ENCODE data around the gene TNFRSF21.
A peak's percentile ranks its signal among the peaks of the same experiment; 100 is the strongest.

Gene TNFRSF21

DNA sequence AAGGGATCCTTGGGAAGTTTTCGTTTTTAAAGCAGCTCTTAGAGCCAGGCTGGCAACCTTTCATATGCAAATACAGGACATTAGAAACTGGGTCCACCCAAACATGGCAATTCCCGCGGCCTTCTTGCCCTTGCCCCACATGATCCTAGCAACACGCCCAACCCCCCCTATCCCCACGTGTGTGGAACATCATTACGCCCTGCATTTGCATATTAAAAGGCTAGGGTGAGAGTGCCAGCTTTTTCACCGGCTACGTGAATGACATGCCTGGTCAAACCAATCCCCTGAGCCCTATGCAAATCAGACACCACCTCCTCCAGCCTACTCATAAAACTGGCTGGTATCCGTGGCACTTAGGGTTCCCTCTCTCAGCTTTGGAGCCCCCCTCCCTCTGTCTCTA, 88.1 kb downstream of the TNFRSF21 start:
- no peak for DNase-seq (ENCODE audit: low read depth)

DNA sequence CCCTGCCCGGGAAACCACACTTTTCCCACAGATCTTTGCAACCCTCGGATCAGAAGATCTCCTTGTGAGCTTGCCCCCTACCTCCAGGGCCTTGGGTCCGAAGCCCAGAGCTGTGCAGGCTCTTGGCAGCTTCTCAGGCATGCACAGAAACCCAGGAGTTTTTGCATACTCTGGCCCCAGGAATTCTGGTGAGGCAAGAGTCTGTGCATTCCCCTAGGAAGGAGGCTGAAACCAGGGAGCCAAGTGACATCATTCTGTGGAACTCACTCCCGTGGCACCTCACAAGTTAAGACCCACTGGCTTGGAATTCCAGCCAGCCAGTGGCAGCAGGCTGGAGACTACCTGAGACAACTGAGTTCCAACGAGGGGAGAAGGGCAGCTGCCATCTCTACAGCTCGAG, 100.1 kb downstream of the TNFRSF21 start:
- peak; percentile 93 for DNase-seq (ENCODE audit: low read depth)

DNA sequence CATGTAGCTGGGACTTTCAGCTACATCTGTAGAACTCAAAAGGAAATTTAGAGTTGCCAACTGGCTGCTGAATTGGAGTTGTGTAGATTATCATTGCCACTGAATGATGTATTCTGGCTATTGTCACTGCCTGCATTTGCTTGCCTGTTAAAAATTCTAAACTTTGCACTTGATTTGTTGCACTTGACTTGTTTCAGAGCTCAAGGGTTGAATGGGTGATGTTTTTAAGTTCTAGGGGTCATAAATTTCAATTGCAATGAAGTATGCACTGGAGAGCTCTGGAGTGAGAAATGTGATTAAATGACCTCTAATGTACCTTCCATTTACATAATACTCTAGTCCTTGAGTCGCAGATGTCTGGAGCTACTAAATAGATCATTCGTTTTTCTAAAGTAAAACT, 102.4 kb downstream of the TNFRSF21 start:
- peak; percentile 35 for DNase-seq (ENCODE audit: low read depth)

DNA sequence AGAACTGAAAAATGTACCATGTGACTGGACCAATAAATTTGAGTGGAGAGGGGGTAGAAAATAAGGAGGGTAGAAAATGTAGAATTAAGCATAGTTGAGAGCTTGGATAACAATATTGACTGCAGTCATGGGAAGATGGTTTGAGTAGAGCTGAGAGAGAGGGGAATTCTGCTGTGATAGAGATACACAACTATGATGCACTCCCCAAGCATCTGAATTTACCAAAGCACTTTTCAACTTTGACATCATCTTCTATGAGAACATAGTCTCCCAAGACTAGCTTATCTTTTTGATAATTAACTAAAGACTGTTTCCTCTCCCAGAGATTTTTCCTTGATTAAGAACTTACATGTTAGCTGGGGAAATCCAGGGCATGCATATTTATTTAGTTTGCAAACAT, 103.1 kb downstream of the TNFRSF21 start:
- peak; percentile 97 for DNase-seq (ENCODE audit: low read depth)

DNA sequence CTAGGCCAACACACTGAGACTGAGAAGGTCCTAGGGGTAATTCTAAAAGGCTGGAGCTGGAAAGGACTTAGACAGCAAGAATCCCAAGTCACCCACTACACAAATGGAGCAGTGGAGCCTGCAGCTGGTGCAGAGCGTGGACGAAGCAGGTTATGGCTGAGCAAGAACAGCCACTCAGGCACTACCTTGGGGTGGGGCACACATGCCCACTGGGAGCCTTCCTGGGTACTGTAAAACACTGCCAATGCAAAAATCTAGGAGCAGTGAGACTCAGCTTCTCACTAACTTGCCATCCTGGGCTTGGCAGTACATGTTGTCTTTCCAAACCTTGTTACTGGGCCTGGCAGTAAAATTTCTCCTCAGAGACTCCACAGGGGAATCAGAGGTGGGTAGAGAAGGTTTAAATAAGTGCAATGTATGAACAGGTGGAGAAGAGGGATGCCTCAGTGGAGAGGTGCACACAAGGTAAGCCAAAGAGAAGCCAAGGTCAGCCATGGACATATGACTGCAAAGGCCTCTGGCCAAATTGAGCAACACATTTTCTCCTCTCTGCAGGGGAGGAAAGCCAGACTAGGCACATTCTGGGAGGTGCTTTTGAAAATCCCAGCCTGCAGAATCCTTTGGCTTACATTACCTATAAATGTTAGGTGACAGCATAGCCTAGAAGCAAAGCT, 105.6 kb downstream of the TNFRSF21 start:
- no peak for DNase-seq (ENCODE audit: low read depth)

DNA sequence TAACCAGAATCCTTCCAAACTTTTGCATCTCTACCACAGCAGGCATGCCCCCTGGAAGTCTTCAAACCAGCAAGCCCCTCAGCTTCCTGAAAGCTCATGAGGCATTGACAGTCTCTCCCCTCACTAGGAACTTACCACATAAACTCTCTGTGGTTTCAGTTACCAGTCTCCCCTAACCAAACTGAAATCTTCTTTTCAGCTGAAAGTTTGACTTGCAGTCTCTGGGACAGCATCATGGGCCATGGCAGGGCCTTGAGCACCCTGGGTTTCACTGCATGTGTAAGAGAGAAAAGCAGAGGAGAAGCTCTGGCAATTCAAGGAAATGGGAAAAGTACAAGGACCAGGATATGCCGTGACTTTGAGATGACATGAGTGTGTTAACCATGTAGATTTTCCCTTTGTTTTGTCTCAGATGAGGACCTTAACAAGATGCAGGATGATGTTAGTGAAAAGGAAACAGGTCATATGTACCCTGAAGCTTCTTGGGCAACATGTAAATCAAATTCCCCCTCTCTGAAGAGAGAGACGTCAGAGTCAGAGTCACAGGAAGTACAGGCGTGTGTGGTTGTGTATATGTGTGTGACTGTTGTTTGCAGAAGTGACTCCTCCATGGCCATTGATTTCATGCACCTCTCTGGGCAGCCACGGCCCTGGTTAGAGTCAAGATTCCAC, 106.3 kb downstream of the TNFRSF21 start:
- no peak for DNase-seq (ENCODE audit: low read depth)

DNA sequence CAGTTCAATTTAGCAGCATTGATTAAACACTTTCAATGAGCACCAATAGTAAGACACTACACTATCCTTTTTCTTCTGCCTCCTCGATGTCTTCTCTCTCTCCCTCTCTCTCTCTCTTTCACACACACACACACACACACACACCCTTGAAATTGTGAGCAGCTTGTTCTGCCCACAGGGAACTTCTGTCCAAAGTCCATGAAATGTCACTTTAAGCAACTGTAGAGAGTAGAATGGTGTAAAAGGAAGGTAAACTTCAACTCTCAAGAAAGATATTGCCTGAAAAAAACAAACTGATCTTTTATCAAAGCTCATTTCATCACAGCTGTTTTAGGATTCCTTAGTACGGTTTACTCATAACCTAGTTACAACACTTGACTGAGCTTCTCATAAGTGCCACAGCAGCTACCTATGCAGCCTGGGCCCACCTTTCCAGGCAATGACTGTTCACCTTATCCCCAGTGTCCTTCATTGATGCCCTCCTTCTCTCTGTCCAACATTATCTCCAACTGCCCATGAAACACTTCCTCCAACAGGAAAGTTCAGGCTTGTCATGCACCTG, 107.0 kb downstream of the TNFRSF21 start:
- peak; percentile 58 for DNase-seq (ENCODE audit: low read depth)

DNA sequence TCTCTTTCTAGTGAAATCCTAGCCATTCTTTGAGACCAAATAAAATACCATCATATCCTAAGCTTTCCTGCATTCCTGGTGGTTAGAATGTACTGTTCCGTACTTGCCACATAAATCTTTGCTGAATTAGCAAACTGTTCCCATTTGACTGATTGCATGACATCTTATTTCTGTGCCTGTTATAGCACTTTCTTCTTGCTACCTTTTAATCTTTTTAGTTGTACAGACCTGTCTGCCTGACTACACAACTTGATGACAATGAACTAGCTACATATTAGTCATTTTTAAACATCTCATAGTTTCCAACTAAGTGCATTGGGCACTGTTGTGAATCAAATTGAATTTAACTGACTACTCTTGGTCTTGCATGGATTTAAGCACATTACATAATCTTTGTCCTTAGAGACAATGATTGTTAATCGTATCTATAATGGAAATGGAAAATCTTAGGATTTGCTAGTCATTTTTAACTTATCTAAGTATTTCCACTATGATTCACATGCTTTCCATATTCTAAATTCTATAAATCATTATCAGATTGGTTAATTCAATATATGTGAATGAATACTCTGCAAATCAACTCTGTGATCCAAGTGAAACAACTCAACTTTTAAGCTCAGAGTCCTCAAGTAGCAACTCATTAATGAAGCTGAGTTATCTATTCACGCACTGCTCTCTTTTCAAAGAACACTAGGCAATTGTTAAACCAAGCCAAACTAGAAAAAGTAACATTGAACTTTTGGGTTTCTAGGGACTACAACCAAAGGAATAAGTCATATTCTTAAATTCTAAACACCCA, 109.0 kb downstream of the TNFRSF21 start:
- peak; percentile 89 for DNase-seq (ENCODE audit: low read depth)

DNA sequence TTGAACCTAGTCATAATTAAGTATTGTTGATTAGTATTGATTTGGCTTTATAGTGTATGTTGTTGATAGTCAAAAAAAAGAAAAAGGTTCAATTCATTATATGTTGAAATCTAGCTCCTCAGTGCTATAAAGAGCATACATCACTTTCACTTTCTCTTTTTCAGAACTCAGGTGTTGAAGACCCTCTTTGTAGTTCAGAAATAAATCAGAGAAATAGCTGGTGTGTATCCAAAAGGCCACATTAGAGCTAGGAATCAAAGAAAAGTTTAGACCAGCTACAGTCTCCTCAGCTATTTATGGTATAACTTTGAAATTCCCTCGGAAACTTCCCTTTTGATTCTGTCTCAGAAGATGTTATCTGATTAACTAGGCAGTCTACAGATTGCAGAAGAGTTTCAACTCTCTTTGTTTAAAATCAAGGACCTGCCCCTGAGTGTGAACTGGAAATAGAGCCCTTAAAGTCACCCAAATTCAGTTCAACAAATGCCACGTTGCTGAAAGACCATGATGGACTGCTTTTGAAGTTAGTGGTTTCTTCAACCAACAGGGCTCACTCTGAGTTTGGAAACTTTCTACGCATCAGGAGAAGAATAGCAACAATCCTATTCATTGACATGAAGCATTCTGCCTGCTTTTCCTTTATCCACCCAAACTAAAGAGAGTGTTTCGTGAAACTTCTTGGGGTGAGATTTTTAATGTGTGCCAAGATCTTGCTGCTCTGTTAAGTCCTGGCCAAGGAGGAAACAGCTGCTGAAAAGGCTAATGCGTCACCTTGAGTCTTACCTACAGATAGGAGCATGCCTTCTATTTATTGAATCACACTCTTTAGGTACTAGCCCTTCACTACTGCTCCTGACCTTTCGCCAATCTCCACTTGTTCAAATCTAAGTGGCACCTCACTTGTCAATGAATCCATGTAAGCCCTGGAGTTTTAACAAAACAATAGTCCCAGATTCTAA, 111.7 kb downstream of the TNFRSF21 start:
- DNase-seq (ENCODE audit: low read depth) = no peak

DNA sequence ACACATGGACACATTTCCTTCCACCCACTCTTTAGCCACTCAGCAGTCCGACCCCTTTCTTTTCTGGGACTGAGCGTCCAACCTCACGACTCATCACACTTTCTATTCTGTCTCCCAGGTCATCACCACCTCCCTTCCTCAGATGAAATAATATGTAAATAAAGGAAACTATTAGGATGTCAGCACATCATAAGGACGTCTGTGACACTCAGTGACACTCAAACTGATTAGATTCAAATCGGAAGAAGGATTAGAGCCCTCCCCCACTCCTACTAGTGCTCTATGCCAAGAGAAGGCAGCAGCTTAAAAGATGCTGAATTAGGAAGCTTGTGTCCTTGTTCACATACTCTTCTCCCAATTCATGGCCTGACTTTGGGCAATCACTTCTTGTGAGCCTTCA, 113.6 kb downstream of the TNFRSF21 start:
- no peak for DNase-seq (ENCODE audit: low read depth)

DNA sequence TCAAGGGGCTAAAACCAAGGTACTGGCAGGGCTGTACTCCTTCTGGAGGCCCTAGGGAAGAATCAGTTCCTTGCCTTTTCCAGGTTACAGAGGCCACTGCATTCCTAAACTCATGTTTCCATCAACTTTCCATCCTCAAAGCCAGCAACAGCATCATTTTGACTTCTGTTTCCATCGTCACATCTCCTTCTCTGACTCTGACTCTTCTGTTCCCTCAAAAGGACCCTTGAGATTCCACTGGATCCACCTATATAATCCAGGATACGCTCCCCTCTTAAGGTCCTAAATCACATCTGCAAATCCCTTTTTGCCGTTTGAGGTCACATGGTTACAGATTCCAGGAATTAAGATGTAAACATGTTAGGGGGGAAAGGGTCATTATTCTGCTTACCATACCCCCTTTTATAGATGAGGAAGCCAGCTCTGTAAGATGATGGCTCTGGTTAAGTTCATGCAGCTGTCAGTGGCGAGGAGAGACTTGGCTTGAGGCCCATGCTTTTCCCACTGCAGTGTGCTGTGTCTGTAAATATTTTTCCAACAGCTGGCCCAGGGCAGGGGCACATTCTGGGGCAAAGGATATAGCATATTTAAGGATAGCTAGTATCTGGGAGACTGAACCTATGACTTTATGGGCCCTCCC, 114.6 kb downstream of the TNFRSF21 start:
- DNase-seq (ENCODE audit: low read depth) = peak; percentile 84

DNA sequence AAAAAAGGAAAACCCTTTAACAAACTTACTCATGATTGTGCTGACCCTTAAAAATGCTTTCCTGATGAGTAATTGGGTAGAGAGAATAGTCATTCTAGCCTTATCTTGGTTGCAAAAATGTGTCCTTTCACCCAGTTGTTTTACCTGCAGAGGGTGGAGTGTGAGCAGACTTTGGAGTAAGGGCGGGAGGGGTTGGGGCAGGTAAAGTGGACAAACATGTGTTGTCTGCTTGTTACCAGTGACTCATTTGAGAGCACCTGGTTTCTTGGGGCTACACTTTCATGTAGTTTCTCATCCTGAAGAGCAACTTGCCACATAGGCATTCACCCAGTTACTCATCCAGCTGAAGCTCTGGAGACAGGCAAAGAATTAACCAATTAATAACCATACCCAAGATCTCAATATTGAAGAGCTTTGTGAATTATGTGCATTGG, 121.1 kb downstream of the TNFRSF21 start:
- DNase-seq (ENCODE audit: low read depth) = peak; percentile 84

DNA sequence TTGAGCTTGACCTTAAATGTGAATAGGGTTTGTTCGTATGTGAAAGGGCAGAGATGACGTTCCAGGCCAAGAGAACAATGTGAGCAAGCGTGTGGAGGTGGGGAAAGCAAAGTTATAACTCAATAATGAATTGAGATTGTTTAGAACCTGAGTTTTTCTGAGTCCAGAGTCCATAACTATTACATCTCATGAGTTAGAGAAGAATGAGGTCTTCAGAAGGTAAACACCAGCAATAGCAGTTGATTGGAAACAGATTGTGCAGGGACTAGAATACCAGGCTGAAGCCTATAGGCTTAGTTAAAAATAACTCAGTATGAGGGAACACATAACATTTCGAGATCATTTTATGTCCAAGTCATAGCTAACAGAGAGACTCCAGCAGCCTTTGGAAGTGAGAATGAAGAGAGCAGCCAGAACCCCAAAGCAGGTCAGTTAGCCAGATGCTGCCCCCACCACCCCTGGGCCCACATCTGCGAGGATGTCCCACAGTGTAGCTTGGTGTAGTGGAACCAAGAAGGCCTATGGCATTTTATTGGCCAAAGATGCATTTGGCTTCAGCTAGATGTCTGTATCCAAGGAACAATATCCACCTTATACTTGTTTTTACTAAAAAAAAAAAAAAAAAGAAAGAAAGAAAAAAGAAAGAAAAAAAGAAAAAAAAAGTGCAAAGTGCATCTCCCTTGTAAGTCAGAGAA, 121.7 kb downstream of the TNFRSF21 start:
- no peak for DNase-seq (ENCODE audit: low read depth)

DNA sequence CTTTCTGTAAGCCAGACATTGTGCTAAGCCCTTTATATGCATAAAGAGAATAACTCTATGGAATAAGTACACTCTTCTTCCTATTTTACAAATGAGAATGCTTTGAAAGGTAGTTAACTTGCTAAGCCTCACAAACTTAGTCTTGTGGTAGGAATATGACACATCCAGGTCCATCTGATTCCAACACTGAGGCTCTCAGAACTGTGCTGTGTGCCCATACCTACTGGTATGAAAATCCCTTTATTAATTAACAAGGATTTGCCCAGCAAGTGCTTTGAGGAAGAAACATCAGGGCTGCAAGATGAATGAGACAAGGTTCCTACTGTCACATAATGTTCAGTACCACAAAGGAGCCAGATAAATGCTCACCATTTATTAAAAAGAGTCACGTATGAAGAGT, 122.6 kb downstream of the TNFRSF21 start:
- no peak for DNase-seq (ENCODE audit: low read depth)

DNA sequence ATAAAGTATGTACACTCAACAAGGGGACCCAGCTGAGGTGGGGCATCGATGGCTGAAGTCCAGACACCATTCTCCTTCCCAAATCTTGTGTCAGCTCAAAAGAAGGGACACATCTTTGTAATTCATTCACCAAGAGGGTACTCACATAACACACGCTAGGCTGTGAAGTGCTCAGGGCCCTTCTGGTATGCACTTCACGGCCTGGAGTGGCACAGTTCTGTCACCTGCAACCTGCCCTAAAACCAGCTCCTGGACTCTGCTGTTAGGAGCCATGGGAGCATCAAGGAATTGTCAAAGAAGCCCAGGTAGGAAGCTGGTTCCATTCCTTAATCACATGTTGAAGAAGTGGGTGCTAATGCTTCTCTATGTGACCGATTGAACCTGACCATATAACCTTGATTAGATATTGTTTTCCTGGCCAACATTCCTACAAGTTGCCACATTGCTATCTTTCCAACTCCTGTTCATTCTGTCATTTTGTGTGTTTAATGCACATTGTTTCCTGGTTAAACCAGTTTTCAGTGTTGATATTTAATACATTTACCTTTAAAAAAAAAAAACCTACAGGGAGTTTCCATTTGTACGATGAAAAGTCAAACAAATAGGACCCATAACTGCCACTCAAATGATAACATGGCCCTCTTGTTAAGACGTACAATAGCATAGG, 127.3 kb downstream of the TNFRSF21 start:
- no peak for DNase-seq (ENCODE audit: low read depth)

DNA sequence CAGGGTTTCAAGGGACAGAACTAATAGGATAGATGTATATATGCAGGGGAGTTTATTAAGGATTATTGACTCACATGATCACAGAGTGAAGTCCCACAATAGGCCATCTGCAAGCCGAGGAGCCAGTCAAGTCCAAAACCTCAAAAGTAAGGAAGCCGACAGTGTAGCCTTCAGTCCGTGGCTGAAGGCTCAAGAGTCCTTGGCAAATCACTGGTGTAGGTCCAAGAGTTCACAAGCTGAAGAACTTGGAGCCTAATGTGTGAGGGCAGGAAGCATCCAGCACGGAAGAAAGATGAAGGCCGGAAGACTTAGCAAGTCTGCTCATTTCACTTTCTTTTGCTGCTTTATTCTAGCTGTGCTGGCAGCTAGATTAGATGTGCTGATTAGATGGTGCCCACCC, 128.0 kb downstream of the TNFRSF21 start:
- DNase-seq (ENCODE audit: low read depth) = no peak
